SK-N-SH (cell line): ENCODE measurements around the gene AFF3. TPM values are rescaled to one million over a fixed set of nuclear protein-coding genes. Genes with fewer than 3 reads are reported as not detected.

Experiments used
- CTCF ChIA-PET: fragments of 300-600, 350-600 bp; formaldehyde crosslinking; extraction: SDS; loops from one replicate; lab custom pipeline; 2021; lab: Yijun Ruan, JAX
- POLR2A ChIA-PET: fragments of 350-600 bp; sonication (Branson Sonifier 250); formaldehyde crosslinking; extraction: SDS; loops from one replicate; lab custom pipeline; 2020; ENCODE audit warnings: antibody characterized with exemption, inconsistent platforms; lab: Yijun Ruan, JAX
- DNase-seq: peaks from one replicate; pipeline ENCODE4 v3.0.0; 2012
- H2AFZ ChIP-seq: fragments of 200-600 bp; sonication (generic); 2 replicates; pipeline ENCODE4 v1.8.1; 2016; ENCODE audit warnings: antibody characterized with exemption, mild to moderate bottlenecking, low read depth
- H3F3A ChIP-seq: fragments of 200-600 bp; sonication (generic); replicated peaks from 2 replicates; pipeline ENCODE3; 2016; ENCODE audit warnings: antibody characterized with exemption, mild to moderate bottlenecking; ENCODE audit not compliant: insufficient read depth
- H3K27ac ChIP-seq, 2 experiments: fragments of 200-500 bp in 1 of 2; fragments of 200-600 bp in 1 of 2; sonication (Bioruptor generic) in 1 of 2; sonication (generic), shearing (Covaris generic) in 1 of 2; 2 replicates each; pipeline versions ENCODE4 v1.5.1 to v1.6.1; 2014 to 2016; ENCODE audit warnings: low read depth in 2 of 2, inconsistent platforms in 1 of 2, low read length in 1 of 2, mild to moderate bottlenecking in 1 of 2, mixed read lengths in 1 of 2
- H3K27me3 ChIP-seq: fragments of 200-600 bp; sonication (generic), shearing (Covaris generic); 2 replicates; pipeline ENCODE4 v1.6.1; 2016; ENCODE audit warnings: mixed run types; ENCODE audit not compliant: insufficient read depth
- H3K36me3 ChIP-seq, 2 experiments: fragments of 200-500 bp in 1 of 2; fragments of 200-600 bp in 1 of 2; sonication (Bioruptor generic) in 1 of 2; sonication (generic) in 1 of 2; replicated peaks in 1 of 2; 2 replicates each; pipeline versions ENCODE3 to v1.5.1; 2014 to 2016; ENCODE audit warnings: low read length in 1 of 2, mild to moderate bottlenecking in 1 of 2; ENCODE audit not compliant: insufficient read depth in 2 of 2, control insufficient read depth in 1 of 2
- H3K4me1 ChIP-seq, 2 experiments: fragments of 200-500 bp in 1 of 2; fragments of 200-600 bp in 1 of 2; sonication (Bioruptor generic) in 1 of 2; sonication (generic), shearing (Covaris generic) in 1 of 2; 2 replicates each; pipeline versions ENCODE4 v1.5.1 to v1.6.1; 2014 to 2016; ENCODE audit warnings: low read depth in 1 of 2, low read length in 1 of 2, mixed run types in 1 of 2; ENCODE audit not compliant: insufficient read depth in 2 of 2, control insufficient read depth in 1 of 2
- H3K4me2 ChIP-seq: fragments of 200-600 bp; sonication (generic), shearing (Covaris generic); 2 replicates; pipeline ENCODE4 v1.6.1; 2017; ENCODE audit warnings: mixed run types
- H3K4me3 ChIP-seq, 2 experiments: fragments of 200-500 bp in 1 of 2; fragments of 200-600 bp in 1 of 2; sonication (Bioruptor generic) in 1 of 2; sonication (generic), shearing (Covaris generic) in 1 of 2; 2 replicates each; pipeline versions ENCODE4 v1.5.1 to v1.8.1; 2014 to 2016; ENCODE audit warnings: low read depth in 2 of 2, inconsistent platforms in 1 of 2, low read length in 1 of 2, mild to moderate bottlenecking in 1 of 2, mixed read lengths in 1 of 2, moderate library complexity in 1 of 2
- H3K79me2 ChIP-seq: fragments of 200-600 bp; sonication (generic); 2 replicates; pipeline ENCODE4 v1.8.1; 2017; ENCODE audit warnings: mild to moderate bottlenecking; ENCODE audit not compliant: insufficient read depth
- H3K9ac ChIP-seq: fragments of 200-600 bp; sonication (generic); 2 replicates; pipeline ENCODE4 v1.6.1; 2017; ENCODE audit warnings: mixed run types
- H3K9me2 ChIP-seq: fragments of 200-600 bp; sonication (generic); 2 replicates; pipeline ENCODE4 v1.6.1; 2017; ENCODE audit warnings: mixed run types
- H3K9me3 ChIP-seq: fragments of 200-600 bp; sonication (generic); 2 replicates; pipeline ENCODE4 v1.6.1; 2017; ENCODE audit warnings: mixed run types, mild to moderate bottlenecking, moderate library complexity
- H4K20me1 ChIP-seq: fragments of 200-600 bp; sonication (generic); 2 replicates; pipeline ENCODE4 v1.6.1; 2017; ENCODE audit warnings: mild to moderate bottlenecking, mixed run types; ENCODE audit not compliant: insufficient read depth
- CHD2 ChIP-seq: fragments of 150-350 bp; IDR thresholded peaks from 2 replicates; pipeline ENCODE4 v1.6.1; 2018; ENCODE audit warnings: low read length; ENCODE audit not compliant: partially characterized antibody
- ELF1 ChIP-seq: IDR thresholded peaks from 2 replicates; pipeline ENCODE4 v1.4.0; 2012
- EZH2phosphoT487 ChIP-seq: fragments of 200-600 bp; sonication (generic); IDR thresholded peaks from 2 replicates; pipeline ENCODE4 v1.6.1; 2017; ENCODE audit warnings: low read depth, mixed run types, mild to moderate bottlenecking, antibody characterized with exemption, moderate library complexity, borderline replicate concordance
- FOSL2 ChIP-seq: IDR thresholded peaks from 2 replicates; pipeline ENCODE4 v1.4.0; 2012; ENCODE audit warnings: low read depth, mild to moderate bottlenecking, moderate library complexity, borderline replicate concordance
- FOXJ3 ChIP-seq: sonication (generic); formaldehyde crosslinking; IDR thresholded peaks from 2 replicates; pipeline ENCODE4 v1.5.1; 2020; ENCODE audit warnings: mild to moderate bottlenecking, missing genetic modification reagents
- NFIC ChIP-seq: IDR thresholded peaks from 2 replicates; pipeline ENCODE4 v1.4.0; 2012; ENCODE audit warnings: borderline replicate concordance
- RXRA ChIP-seq: IDR thresholded peaks from 2 replicates; pipeline ENCODE4 v1.4.0; 2012; ENCODE audit warnings: low read depth, mild to moderate bottlenecking, borderline replicate concordance
- SMC3 ChIP-seq: IDR thresholded peaks from 2 replicates; pipeline ENCODE4 v1.6.1; 2012; ENCODE audit warnings: low read depth, low read length, improper control_type of control experiment
- TCF12 ChIP-seq: IDR thresholded peaks from 2 replicates; pipeline ENCODE4 v1.4.0; 2012
- USF2 ChIP-seq: fragments of 150-350 bp; IDR thresholded peaks from 2 replicates; pipeline ENCODE4 v1.6.1; 2017; ENCODE audit warnings: antibody characterized with exemption, low read length, low read depth, borderline replicate concordance
- WGBS: methylation state at CpG from one replicate; pipeline ENCODE4 v1.1.6; 2017; ENCODE audit warnings: low lambda C conversion rate; 5-methylcytosine and 5-hydroxymethylcytosine counted together
- polyA plus RNA-seq, 3 experiments: library from polyadenylated mRNA; depleted of rRNA; stranded (reverse); fragments of >200 nt; gene quantifications; 2 replicates each; pipeline ENCODE4 v1.2.3, GENCODE V29; 2012
- TF ChIP-seq, protein P1 (sequence below): IDR thresholded peaks from 2 replicates; pipeline ENCODE4 v1.4.0; 2012; ENCODE audit warnings: low read depth
- TF ChIP-seq, protein P2 (sequence below): IDR thresholded peaks from 2 replicates; pipeline ENCODE4 v1.6.1; 2012; ENCODE audit warnings: mild to moderate bottlenecking, low read depth, low read length, moderate library complexity
- TF ChIP-seq, protein P3 (sequence below): IDR thresholded peaks from 2 replicates; pipeline ENCODE4; 2012

AFF3 gene
- polyA plus RNA-seq, 1 of the 3 experiments (the other 2 are of a cell fraction), result 0.36 TPM

- TF ChIP-seq CHD2 (no peak), ELF1 (no peak), TCF12 (no peak)
- TF ChIP-seq, protein P1, sequence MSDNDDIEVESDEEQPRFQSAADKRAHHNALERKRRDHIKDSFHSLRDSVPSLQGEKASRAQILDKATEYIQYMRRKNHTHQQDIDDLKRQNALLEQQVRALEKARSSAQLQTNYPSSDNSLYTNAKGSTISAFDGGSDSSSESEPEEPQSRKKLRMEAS, result no peak
Measured at GRCh38 chr2:99613980-99614379, 528.4 kb downstream of the AFF3 start (continued).

DNA sequence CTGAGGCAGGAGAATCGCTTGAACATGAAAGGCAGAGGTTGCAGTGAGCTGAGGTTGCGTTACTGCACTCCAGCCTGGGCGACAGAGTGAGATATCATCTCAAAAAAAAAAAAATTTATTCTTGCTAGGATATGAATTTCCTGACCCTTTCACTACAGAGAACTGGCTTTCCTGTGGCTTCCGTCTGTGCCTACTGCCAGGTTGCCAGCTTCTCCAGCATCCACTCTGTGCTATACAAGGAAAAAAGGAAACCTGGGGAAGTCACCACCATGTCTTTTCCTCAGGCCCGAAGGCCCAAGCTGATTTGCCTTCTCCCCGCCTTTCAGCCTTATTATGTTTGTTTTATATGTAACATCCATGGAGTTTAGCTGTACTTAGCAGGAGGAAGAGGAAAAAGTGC, 530.6 kb downstream of the AFF3 start:
- Histone ChIP-seq H3K4me1 (peaks cover 0 to 3% of the 10 kb centered on the region in 2 experiments; a peak in 2 of 4 replicates), H3K36me3 (no peaks in the 10 kb centered on the region), H3K9me3 (no peaks in the 10 kb centered on the region), H3K27me3 (no peaks in the 10 kb centered on the region), H3K9ac (no peak overlapping the region), H3K4me3 (no peak overlapping the region), H3K27ac (no peak overlapping the region)
- ChIA-PET POLR2A (interaction anchor here (1.1 kb wide), 1 partner anchor 10 kb away, joined by 4 read pairs; no protein-coding TSS in a partner anchor), CTCF (interaction anchor here (0.5 to 1.2 kb wide), 4 partner anchors 10 to 712 kb away, joined by 3 to 5 read pairs (median 4); no protein-coding TSS in a partner anchor)
- TF ChIP-seq, protein P2, sequence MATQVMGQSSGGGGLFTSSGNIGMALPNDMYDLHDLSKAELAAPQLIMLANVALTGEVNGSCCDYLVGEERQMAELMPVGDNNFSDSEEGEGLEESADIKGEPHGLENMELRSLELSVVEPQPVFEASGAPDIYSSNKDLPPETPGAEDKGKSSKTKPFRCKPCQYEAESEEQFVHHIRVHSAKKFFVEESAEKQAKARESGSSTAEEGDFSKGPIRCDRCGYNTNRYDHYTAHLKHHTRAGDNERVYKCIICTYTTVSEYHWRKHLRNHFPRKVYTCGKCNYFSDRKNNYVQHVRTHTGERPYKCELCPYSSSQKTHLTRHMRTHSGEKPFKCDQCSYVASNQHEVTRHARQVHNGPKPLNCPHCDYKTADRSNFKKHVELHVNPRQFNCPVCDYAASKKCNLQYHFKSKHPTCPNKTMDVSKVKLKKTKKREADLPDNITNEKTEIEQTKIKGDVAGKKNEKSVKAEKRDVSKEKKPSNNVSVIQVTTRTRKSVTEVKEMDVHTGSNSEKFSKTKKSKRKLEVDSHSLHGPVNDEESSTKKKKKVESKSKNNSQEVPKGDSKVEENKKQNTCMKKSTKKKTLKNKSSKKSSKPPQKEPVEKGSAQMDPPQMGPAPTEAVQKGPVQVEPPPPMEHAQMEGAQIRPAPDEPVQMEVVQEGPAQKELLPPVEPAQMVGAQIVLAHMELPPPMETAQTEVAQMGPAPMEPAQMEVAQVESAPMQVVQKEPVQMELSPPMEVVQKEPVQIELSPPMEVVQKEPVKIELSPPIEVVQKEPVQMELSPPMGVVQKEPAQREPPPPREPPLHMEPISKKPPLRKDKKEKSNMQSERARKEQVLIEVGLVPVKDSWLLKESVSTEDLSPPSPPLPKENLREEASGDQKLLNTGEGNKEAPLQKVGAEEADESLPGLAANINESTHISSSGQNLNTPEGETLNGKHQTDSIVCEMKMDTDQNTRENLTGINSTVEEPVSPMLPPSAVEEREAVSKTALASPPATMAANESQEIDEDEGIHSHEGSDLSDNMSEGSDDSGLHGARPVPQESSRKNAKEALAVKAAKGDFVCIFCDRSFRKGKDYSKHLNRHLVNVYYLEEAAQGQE, result no peak
- TF ChIP-seq NFIC (no peak), SMC3 (no peak), RXRA (no peak), USF2 (no peak), EZH2phosphoT487 (no peak), FOSL2 (no peak), FOXJ3 (CRISPR knock-in tag) (no peak)
- TF ChIP-seq, protein P3, sequence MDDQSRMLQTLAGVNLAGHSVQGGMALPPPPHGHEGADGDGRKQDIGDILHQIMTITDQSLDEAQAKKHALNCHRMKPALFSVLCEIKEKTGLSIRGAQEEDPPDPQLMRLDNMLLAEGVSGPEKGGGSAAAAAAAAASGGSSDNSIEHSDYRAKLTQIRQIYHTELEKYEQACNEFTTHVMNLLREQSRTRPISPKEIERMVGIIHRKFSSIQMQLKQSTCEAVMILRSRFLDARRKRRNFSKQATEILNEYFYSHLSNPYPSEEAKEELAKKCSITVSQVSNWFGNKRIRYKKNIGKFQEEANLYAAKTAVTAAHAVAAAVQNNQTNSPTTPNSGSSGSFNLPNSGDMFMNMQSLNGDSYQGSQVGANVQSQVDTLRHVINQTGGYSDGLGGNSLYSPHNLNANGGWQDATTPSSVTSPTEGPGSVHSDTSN, result no peak
- TF ChIP-seq, all 33 proteins: peak for 0
- Histone ChIP-seq H3K4me2 (no peak overlapping the region), H4K20me1 (no peaks in the 10 kb centered on the region), H2AFZ (no peak overlapping the region), H3F3A (no peaks in the 10 kb centered on the region), H3K9me2 (no peaks in the 10 kb centered on the region), H3K79me2 (no peaks in the 10 kb centered on the region)
- no peak for DNase-seq
- WGBS, result 68% methylated on average over 6 of the region's 6 CpGs
